Thymus (tissue), 11 donors: Measurements from ENCODE around the gene NXT1. TPM values are rescaled to one million over a fixed set of nuclear protein-coding genes. Genes with fewer than 3 reads are reported as not detected.

ENCODE experiments used
- DNase-seq, 9 donors: peaks; one replicate each; pipeline ENCODE4 v3.0.0-alpha.2; 2013; ENCODE audit warnings: low spot score in 9 of 9, low read depth in 6 of 9, missing footprints in 1 of 9
- H3K27ac ChIP-seq, 2 donors: one replicate each; pipeline ENCODE4 v1.5.1; 2013; ENCODE audit warnings: control low read depth in 1 of 2, low read depth in 1 of 2, low read length in 1 of 2, mild to moderate bottlenecking in 1 of 2, moderate library complexity in 1 of 2
- H3K27me3 ChIP-seq, 2 donors: one replicate each; pipeline ENCODE4 v1.5.1; 2013; ENCODE audit warnings: low read length in 1 of 2; ENCODE audit not compliant: control insufficient read depth in 2 of 2, insufficient read depth in 1 of 2
- H3K36me3 ChIP-seq, 2 donors: one replicate each; pipeline ENCODE4 v1.5.1; 2013; ENCODE audit warnings: low read length in 1 of 2, mild to moderate bottlenecking in 1 of 2, moderate library complexity in 1 of 2; ENCODE audit not compliant: control insufficient read depth in 2 of 2, insufficient read depth in 2 of 2
- H3K4me1 ChIP-seq, 2 donors: one replicate each; pipeline ENCODE4 v1.5.1; 2013; ENCODE audit warnings: low read length in 2 of 2; ENCODE audit not compliant: control insufficient read depth in 2 of 2, insufficient read depth in 2 of 2
- H3K4me3 ChIP-seq, 2 donors: one replicate each; pipeline ENCODE4 v1.5.1; 2013; ENCODE audit warnings: low read length in 2 of 2, control low read depth in 1 of 2, mild to moderate bottlenecking in 1 of 2
- H3K9me3 ChIP-seq, 2 donors: one replicate each; pipeline ENCODE4 v1.5.1; 2013; ENCODE audit warnings: low read length in 1 of 2, mild to moderate bottlenecking in 1 of 2; ENCODE audit not compliant: control insufficient read depth in 2 of 2, insufficient read depth in 1 of 2
- WGBS: extraction: QIAGEN DNeasy Blood & Tissue Kit; methylation state at CpG from one replicate; pipeline ENCODE4 v1.1.7; 2013; 5-methylcytosine and 5-hydroxymethylcytosine counted together
- polyA plus RNA-seq: library from polyadenylated mRNA; stranded (reverse); fragments of 200-250 nt; gene quantifications from one replicate; pipeline ENCODE4 v1.2.3, GENCODE V29; 2013
- total RNA-seq: library from RNA; stranded (reverse); fragments of 120-200 nt; gene quantifications from one replicate; pipeline ENCODE4 v1.2.4, GENCODE V29; 2013
- donor health status: healthy.

NXT1 gene
- total and polyA plus RNA-seq, 2 donors: 22.6 to 33.3 TPM

- no peaks in the 10 kb centered on the region for H3K9me3 ChIP-seq
- no peaks in the 10 kb centered on the region for H3K27me3 ChIP-seq
- 98% methylated on average over 3 of the region's 3 CpGs for WGBS
- H3K36me3 ChIP-seq: peaks cover 6 to 9% of the 10 kb centered on the region in 2 donors
- H3K27ac ChIP-seq: no peak overlapping the region
- H3K4me3 ChIP-seq: no peak overlapping the region
- no peak for DNase-seq
- no peaks in the 10 kb centered on the region for H3K4me1 ChIP-seq
These were observed 36.5 kb downstream of the NXT1 start for GRCh38 chr20:23387118-23387443.

DNA sequence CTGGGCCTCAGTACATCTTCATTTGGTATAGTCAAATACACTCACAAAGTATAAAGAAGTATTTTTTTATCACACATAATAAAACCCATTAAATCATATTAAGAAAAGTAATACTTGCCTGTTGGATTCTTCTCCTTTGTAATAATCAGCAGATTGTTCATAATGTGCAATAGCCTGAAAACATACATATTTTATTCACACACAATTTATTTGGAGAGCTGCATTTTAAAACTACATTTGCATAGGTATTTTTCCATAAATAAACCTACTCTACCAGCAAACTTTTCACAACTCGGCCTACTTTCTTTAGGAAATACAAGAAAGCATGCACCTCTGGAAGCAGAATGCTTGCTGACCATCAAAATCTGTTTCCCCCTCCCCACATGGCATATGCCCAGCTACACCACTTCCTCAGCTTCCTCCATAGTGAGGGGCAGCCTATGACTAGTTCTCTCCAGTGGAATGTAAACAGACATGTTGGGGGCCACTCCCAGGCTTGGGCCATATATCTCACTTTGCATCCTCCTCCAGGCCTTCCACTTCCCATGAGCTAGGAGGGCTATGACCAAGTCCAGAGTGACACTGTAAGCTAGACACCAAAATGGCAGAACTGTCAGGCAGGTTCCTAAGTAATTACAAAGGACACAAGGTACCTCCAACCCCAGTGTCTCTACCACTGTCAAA lies 39.6 kb downstream of the NXT1 start:
- H3K27ac ChIP-seq: no peak overlapping the region
- H3K4me1 ChIP-seq: no peaks in the 10 kb centered on the region
- peaks cover 19% of the 10 kb centered on the region in 2 donors for H3K36me3 ChIP-seq
- WGBS: 97% methylated on average over 1 of the region's 1 CpG
- no peak for DNase-seq
- H3K27me3 ChIP-seq: no peaks in the 10 kb centered on the region
- no peaks in the 10 kb centered on the region for H3K9me3 ChIP-seq
- no peak overlapping the region for H3K4me3 ChIP-seq

- Histone ChIP-seq H3K9me3 (no peaks in the 10 kb centered on the region), H3K36me3 (peaks cover 19% of the 10 kb centered on the region in 2 donors), H3K27me3 (no peaks in the 10 kb centered on the region), H3K27ac (no peak overlapping the region), H3K4me1 (no peaks in the 10 kb centered on the region), H3K4me3 (no peak overlapping the region)
- DNase-seq: no peak
- WGBS: 97% methylated on average over 4 of the region's 4 CpGs
These were observed 41.2 kb downstream of the NXT1 start for GRCh38 chr20:23391707-23392310.

- DNase-seq: no peak
- over 99% methylated on average over 4 of the region's 4 CpGs for WGBS
- no peak overlapping the region for H3K4me3 ChIP-seq
- no peaks in the 10 kb centered on the region for H3K27me3 ChIP-seq
- no peaks in the 10 kb centered on the region for H3K4me1 ChIP-seq
- H3K36me3 ChIP-seq: peaks cover 19 to 20% of the 10 kb centered on the region in 2 donors
- no peak overlapping the region for H3K27ac ChIP-seq
- no peaks in the 10 kb centered on the region for H3K9me3 ChIP-seq
These were observed 43.6 kb downstream of the NXT1 start for GRCh38 chr20:23393996-23394775.

GRCh38 chr20:23396950-23397627 lies 46.5 kb downstream of the NXT1 start:
- H3K4me1 ChIP-seq: no peaks in the 10 kb centered on the region
- no peaks in the 10 kb centered on the region for H3K9me3 ChIP-seq
- WGBS: 93% methylated on average over 6 of the region's 6 CpGs
- no peak overlapping the region for H3K4me3 ChIP-seq
- no peaks in the 10 kb centered on the region for H3K27me3 ChIP-seq
- DNase-seq: no peak
- H3K36me3 ChIP-seq: peaks cover 16 to 19% of the 10 kb centered on the region in 2 donors
- H3K27ac ChIP-seq: no peak overlapping the region

DNA sequence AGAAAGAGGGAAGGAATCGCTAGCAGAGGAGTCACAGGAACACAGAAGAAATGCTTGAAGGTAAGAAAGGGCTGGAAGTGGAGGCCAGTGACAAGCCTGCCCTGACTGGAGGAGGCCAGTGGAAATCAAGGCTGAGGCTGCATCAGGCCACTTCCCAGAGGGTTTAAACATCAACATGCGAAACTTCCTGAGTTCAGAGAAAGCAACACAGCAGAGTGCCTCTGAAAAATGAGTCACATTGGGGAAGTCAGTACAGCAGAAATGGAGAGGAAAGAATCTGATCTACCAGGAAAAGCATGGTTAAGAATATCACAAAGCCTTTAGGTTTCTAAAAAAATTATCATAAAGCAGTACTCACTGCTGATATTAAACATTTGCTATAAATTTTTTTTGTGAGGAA lies 47.4 kb downstream of the NXT1 start:
- no peak for DNase-seq
- H3K4me3 ChIP-seq: no peak overlapping the region
- WGBS: 93% methylated on average over 2 of the region's 2 CpGs
- no peaks in the 10 kb centered on the region for H3K27me3 ChIP-seq
- peaks cover 13 to 19% of the 10 kb centered on the region in 2 donors for H3K36me3 ChIP-seq
- no peak overlapping the region for H3K27ac ChIP-seq
- H3K9me3 ChIP-seq: no peaks in the 10 kb centered on the region
- no peaks in the 10 kb centered on the region for H3K4me1 ChIP-seq

DNA sequence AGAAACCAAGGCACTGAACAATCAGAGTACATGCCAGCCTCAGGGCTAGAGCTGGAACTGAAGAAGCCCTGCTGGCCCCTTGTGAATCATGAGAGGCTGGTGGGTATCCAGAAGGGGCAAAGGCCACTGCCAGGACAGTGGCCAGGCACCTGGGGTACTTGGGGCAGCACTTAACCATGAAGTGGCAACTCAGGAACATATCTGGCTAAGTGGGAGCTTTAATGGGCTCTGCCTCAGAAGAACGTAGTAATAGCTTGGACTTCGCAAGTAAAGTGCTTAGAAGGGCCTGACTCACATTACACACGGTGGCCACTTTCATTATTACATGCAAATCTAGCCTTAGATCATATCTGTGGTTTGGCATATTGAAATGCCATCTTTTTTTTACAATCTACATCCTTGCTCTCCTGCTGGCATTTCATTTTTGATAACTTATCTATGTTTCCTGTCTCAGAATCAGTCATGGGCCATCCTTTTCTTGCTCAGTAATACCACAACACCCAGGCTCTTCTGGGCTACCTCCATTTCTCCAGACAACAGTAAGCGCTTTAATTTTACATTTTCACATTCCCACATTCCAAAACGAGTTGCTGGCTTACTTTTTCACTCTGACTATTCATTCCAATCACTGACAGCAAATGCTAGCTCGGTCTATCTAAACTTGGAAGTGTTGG lies 49.1 kb downstream of the NXT1 start:
- no peak for DNase-seq
- peaks cover 0 to 7% of the 10 kb centered on the region in 2 donors for H3K36me3 ChIP-seq
- no peak overlapping the region for H3K27ac ChIP-seq
- no peak overlapping the region for H3K4me3 ChIP-seq
- WGBS: 91% methylated on average over 6 of the region's 6 CpGs
- no peaks in the 10 kb centered on the region for H3K9me3 ChIP-seq
- H3K4me1 ChIP-seq: no peaks in the 10 kb centered on the region
- H3K27me3 ChIP-seq: no peaks in the 10 kb centered on the region

GRCh38 chr20:23401051-23401450 lies 50.5 kb downstream of the NXT1 start:
- no peak overlapping the region for H3K27ac ChIP-seq
- H3K9me3 ChIP-seq: no peaks in the 10 kb centered on the region
- WGBS: 98% methylated on average over 5 of the region's 5 CpGs
- no peak for DNase-seq
- H3K4me1 ChIP-seq: no peaks in the 10 kb centered on the region
- H3K4me3 ChIP-seq: no peak overlapping the region
- peaks cover 0 to 6% of the 10 kb centered on the region in 2 donors for H3K36me3 ChIP-seq
- no peaks in the 10 kb centered on the region for H3K27me3 ChIP-seq
